Measurements from ENCODE around the gene GPRIN2. TPM values are rescaled to one million over a fixed set of nuclear protein-coding genes. Genes with fewer than 3 reads are reported as not detected.
A peak's percentile ranks its signal among the peaks of the same experiment; 100 is the strongest.

GPRIN2 gene
- total and polyA plus RNA-seq, 2 of the 8 experiments (the other 6 are each of a cell fraction or from before 2014, with no cell fraction given), result 14.3 to 18.6 TPM

GRCh38 chr10:46520381-46520780 lies 36.1 kb downstream of the GPRIN2 start:
- no peak for DNase-seq (ENCODE audit: low read depth in 1 of 2, low spot score in 2 of 2)
- WGBS, 2 experiments (ENCODE audit: extremely low coverage in 1 of 2, insufficient coverage in 1 of 2, insufficient read length in 1 of 2, insufficient replicate concordance in 2 of 2, low coverage in 1 of 2, low lambda C conversion rate in 2 of 2, missing lambda C conversion rate in 1 of 2), result 91% methylated on average over 5 of the region's 5 CpGs; no CpG with 5 or more reads in 1 of the 2 experiments

More at GRCh38 chr10:46520381-46520780, 36.1 kb downstream of the GPRIN2 start:
- H3K4me2 ChIP-seq (ENCODE audit: insufficient read depth in 1 of 2, low read depth in 2 of 2, low read length in 2 of 2), result no peak overlapping the region
- ChIA-PET CTCF (ENCODE audit: partially characterized antibody) (interaction anchor here (1.0 kb wide), 1 partner anchor 19 kb away, joined by 4 read pairs; no protein-coding TSS in a partner anchor), POLR2A (ENCODE audit: partially characterized antibody) (interaction anchor here (1.1 kb wide), 1 partner anchor 18 kb away, joined by 3 read pairs; no protein-coding TSS in a partner anchor)
- no peaks in the 10 kb centered on the region for H3K27me3 ChIP-seq (replicated peaks in 1 of 4; ENCODE audit: control insufficient read depth in 3 of 4, extremely low read depth in 1 of 4, insufficient read depth in 3 of 4, low read length in 3 of 4)
- H4K91ac ChIP-seq (replicated peaks; ENCODE audit: insufficient read length, low read length), result no peak overlapping the region
- H3K18ac ChIP-seq (ENCODE audit: extremely low read depth, low read length), result no peak overlapping the region
- peaks cover 0 to 2% of the 10 kb centered on the region in 2 experiments for H4K20me1 ChIP-seq (replicated peaks in 1 of 2; ENCODE audit: control insufficient read depth in 1 of 2, insufficient read depth in 2 of 2, low read length in 2 of 2)
- peaks cover 3% of the 10 kb centered on the region; the same call in 1 of the 2 replicates for H3K23me2 ChIP-seq (ENCODE audit: low read depth, low read length)
- no peak overlapping the region for H2BK5ac ChIP-seq (ENCODE audit: low read depth, low read length)
- no peak overlapping the region for H3K4me3 ChIP-seq (ENCODE audit: extremely low read depth in 1 of 4, insufficient read depth in 2 of 4, low read depth in 3 of 4, low read length in 4 of 4)
- no peak overlapping the region for H2AFZ ChIP-seq (ENCODE audit: low read length)
- H3K4ac ChIP-seq (replicated peaks; ENCODE audit: insufficient read length, low read depth, low read length), result no peak overlapping the region
- peak overlapping the region; percentile 41; the same call in 1 of the 2 replicates for H4K8ac ChIP-seq (ENCODE audit: extremely low read depth, insufficient read depth, low read length)
- H3K36me3 ChIP-seq (ENCODE audit: control insufficient read depth in 2 of 4, insufficient read depth in 4 of 4, low read length in 3 of 4), result no peaks in the 10 kb centered on the region; a peak in 1 of 8 replicates
- no peaks in the 10 kb centered on the region for H3K9me3 ChIP-seq (ENCODE audit: insufficient read depth in 2 of 2, low read depth in 1 of 2, low read length in 1 of 2)
- H3K27ac ChIP-seq (ENCODE audit: low read depth, low read length), result no peak overlapping the region
- FAIRE-seq, result no peak
- no peaks in the 10 kb centered on the region for H3K79me2 ChIP-seq (ENCODE audit: control insufficient read depth in 1 of 2, insufficient read depth in 2 of 2, low read length in 2 of 2)
- H3K79me1 ChIP-seq (ENCODE audit: low read depth, low read length), result no peaks in the 10 kb centered on the region; the same call in none of the 2 replicates
- no peak overlapping the region for H3K56ac ChIP-seq (replicated peaks; ENCODE audit: insufficient read length, low read depth, low read length)
- no peak overlapping the region for H3K9ac ChIP-seq (replicated peaks in 1 of 4; ENCODE audit: extremely low read depth in 1 of 4, low read depth in 3 of 4, low read length in 3 of 4)
- no peak overlapping the region for H2BK120ac ChIP-seq (replicated peaks; ENCODE audit: low read depth, low read length)
- H2AK5ac ChIP-seq (ENCODE audit: low read depth, low read length), result no peak overlapping the region
- TF ChIP-seq SP1 (IDR thresholded peaks at IDR 0.05; ENCODE audit: low read depth, low read length), result no peak
- TF ChIP-seq USF2 (IDR thresholded peaks at IDR 0.05; ENCODE audit: low read length), result 0 out of 2 replicates have a peak, but pooled peaks have one; percentile 4
- TF ChIP-seq CTBP2 (IDR thresholded peaks at IDR 0.05; ENCODE audit: borderline replicate concordance, insufficient read depth, insufficient read length, low read length), result no peak
- no peak overlapping the region for H3K23ac ChIP-seq (ENCODE audit: insufficient read length)
- H2BK12ac ChIP-seq (ENCODE audit: low read depth, low read length), result no peak overlapping the region
- H4K5ac ChIP-seq (ENCODE audit: insufficient read length, low read depth, low read length), result no peak overlapping the region
- H2BK15ac ChIP-seq (ENCODE audit: low read length), result no peak overlapping the region
- H3K4me1 ChIP-seq (replicated peaks in 1 of 4; ENCODE audit: control insufficient read depth in 3 of 4, insufficient read depth in 4 of 4, low read length in 3 of 4), result peaks cover 0 to 7% (median 0%) of the 10 kb centered on the region in 4 experiments; a peak in 1 of 7 replicates
- no peak overlapping the region for H2BK20ac ChIP-seq (ENCODE audit: low read length)
- no peak overlapping the region for H3K14ac ChIP-seq (ENCODE audit: insufficient read length)
